Measurements from ENCODE around the gene R3HDM4. TPM values are rescaled to one million over a fixed set of nuclear protein-coding genes. Genes with fewer than 3 reads are reported as not detected.

Gene R3HDM4
- total RNA-seq, 1 donor from 2014 or later = 83.3 TPM

GRCh38 chr19:932648-933552, 19.9 kb upstream of the R3HDM4 start:
- peaks cover 23% of the 10 kb centered on the region for H3K36me3 Mint-ChIP-seq (ENCODE audit: low read depth)
- no peak overlapping the region for H3K27ac Mint-ChIP-seq

GRCh38 chr19:931860-932647, 19.0 kb upstream of the R3HDM4 start:
- Mint-ChIP-seq H3K9me3 (no peaks in the 10 kb centered on the region), H3K4me1 (ENCODE audit: low read depth) (peaks cover 3% of the 10 kb centered on the region), H3K27me3 (ENCODE audit: low read depth) (no peaks in the 10 kb centered on the region), H3K36me3 (ENCODE audit: low read depth) (peaks cover 19% of the 10 kb centered on the region), H3K4me3 (ENCODE audit: low read depth) (no peak overlapping the region), H3K27ac (no peak overlapping the region)
- intact Hi-C loops (cut with micrococcal nuclease) = no loop called here
- DNase-seq (ENCODE audit: low spot score) = no peak

More at GRCh38 chr19:932648-933552, 19.9 kb upstream of the R3HDM4 start:
- Mint-ChIP-seq H3K27me3 (ENCODE audit: low read depth) (no peaks in the 10 kb centered on the region), H3K9me3 (no peaks in the 10 kb centered on the region), H3K4me1 (ENCODE audit: low read depth) (peaks cover 5% of the 10 kb centered on the region), H3K4me3 (ENCODE audit: low read depth) (peak overlapping the region; percentile 51)
- no peak for DNase-seq (ENCODE audit: low spot score)
- intact Hi-C loops (cut with micrococcal nuclease) = no loop called here

DNA sequence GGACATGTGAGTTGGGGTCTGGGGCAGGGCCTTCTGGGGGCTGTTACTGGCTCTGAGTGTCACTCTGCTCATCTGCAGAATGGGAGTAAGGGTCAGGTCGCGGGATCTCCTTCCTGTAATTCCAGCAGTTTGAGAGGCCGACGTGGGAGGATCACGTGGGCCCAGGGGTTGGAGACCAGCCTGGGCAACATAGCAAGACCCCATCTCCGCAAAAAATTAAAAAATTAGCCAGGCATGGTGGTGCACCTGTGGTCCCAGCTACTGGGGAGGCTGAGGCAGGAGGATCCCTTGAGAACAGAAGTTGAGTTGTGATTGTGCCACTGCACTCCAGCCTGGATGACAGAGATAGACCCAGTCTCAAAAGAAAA, 16.9 kb upstream of the R3HDM4 start:
- peaks cover 11% of the 10 kb centered on the region for H3K36me3 Mint-ChIP-seq (ENCODE audit: low read depth)
- no peaks in the 10 kb centered on the region for H3K27me3 Mint-ChIP-seq (ENCODE audit: low read depth)
- no peak for DNase-seq (ENCODE audit: low spot score)
- H3K4me3 Mint-ChIP-seq (ENCODE audit: low read depth) = no peak overlapping the region
- no peaks in the 10 kb centered on the region for H3K9me3 Mint-ChIP-seq
- H3K27ac Mint-ChIP-seq = no peak overlapping the region
- intact Hi-C loops (cut with micrococcal nuclease) = loop anchor here (5.0 to 10.0 kb wide), 3 partner anchors 155 to 312 kb away; partner anchors contain the start of genes ATP5F1D and RNF126
- H3K4me1 Mint-ChIP-seq (ENCODE audit: low read depth) = peaks cover 3% of the 10 kb centered on the region

GRCh38 chr19:929203-929890, 16.3 kb upstream of the R3HDM4 start:
- Mint-ChIP-seq H3K27me3 (ENCODE audit: low read depth) (no peaks in the 10 kb centered on the region), H3K4me1 (ENCODE audit: low read depth) (peaks cover 3% of the 10 kb centered on the region), H3K4me3 (ENCODE audit: low read depth) (no peak overlapping the region), H3K27ac (no peak overlapping the region), H3K36me3 (ENCODE audit: low read depth) (peaks cover 11% of the 10 kb centered on the region), H3K9me3 (no peaks in the 10 kb centered on the region)
- intact Hi-C loops (cut with micrococcal nuclease) = loop anchor here (5.0 to 10.0 kb wide), 3 partner anchors 155 to 313 kb away; partner anchors contain the start of genes ATP5F1D and RNF126
- DNase-seq (ENCODE audit: low spot score) = no peak

DNA sequence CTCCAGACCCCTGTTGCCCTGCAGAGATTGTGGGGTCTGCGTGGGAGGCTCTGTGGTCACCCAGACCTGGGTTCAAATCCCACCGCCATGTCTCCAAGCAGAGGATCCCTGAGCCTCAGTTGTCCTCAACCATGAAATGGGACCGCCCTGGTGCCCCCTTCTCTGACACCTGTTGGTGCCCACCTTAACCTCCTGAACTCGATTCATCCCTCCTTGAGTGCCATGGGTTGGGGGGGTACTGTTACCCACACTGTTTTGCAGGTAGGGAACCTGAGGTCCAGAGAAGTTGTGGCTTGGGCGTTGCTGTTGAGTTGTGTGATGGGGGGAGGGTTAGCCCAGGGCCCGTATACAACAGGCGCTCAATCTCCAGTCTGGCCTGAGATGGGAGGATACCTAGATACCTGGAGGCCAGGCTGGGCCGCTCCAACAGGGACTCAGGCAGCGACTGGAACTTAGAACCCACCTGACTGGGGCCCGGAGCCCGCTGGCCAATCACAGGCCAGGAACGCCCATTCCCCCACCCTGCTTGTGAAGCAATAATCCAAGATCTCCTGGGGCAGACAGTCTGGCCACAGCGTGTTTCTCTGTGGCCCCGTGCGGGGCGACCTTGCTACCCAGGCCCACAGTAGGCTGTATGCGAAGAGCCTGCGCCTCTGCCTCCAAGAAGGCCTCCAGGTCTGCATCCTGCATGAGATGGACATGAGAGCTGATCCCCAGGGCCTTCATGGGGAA, 15.6 kb upstream of the R3HDM4 start:
- no peak for DNase-seq (ENCODE audit: low spot score)
- Mint-ChIP-seq H3K27me3 (ENCODE audit: low read depth) (no peaks in the 10 kb centered on the region), H3K27ac (no peak overlapping the region), H3K9me3 (no peaks in the 10 kb centered on the region), H3K4me1 (ENCODE audit: low read depth) (peaks cover 3% of the 10 kb centered on the region), H3K4me3 (ENCODE audit: low read depth) (peak overlapping the region; percentile 39), H3K36me3 (ENCODE audit: low read depth) (peaks cover 11% of the 10 kb centered on the region)
- intact Hi-C loops (cut with micrococcal nuclease) = loop anchor here (5.0 to 10.0 kb wide), 3 partner anchors 156 to 314 kb away; partner anchors contain the start of genes ATP5F1D and RNF126

DNA sequence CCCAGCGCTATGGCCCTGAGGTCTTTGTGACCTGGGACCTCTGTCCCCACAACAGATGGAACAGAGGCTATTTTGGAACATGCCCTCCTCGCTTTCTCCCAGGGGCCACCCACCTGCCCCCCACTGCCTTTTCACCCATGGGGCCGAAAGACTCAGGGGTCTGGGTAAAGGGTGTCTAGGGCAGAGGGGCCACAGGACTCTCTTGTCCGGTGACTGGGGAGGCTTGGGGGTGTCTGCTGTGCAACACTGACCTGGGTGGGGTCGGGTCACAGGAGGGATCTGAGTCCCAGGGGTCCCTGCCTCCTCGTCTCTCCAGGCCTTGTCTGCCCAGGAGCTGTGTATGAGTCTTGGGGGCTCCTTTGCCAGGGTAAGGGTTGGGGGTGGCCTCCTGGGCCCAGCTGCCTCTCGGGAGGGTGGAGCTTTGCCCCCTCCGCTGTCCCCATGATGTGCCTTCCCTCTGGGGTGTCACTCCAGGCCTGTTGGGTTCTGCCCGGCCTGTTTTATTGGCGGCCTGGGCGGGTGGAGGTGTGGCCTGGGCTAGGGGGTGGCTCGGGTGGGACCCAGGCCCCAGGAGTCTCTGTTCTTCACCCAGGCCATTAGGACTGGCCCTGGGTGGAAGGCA, 14.9 kb upstream of the R3HDM4 start:
- DNase-seq (ENCODE audit: low spot score) = no peak
- Mint-ChIP-seq H3K4me3 (ENCODE audit: low read depth) (peak overlapping the region; percentile 39), H3K27me3 (ENCODE audit: low read depth) (no peaks in the 10 kb centered on the region), H3K27ac (no peak overlapping the region), H3K9me3 (no peaks in the 10 kb centered on the region), H3K4me1 (ENCODE audit: low read depth) (peaks cover 3% of the 10 kb centered on the region), H3K36me3 (ENCODE audit: low read depth) (peaks cover 11% of the 10 kb centered on the region)
- intact Hi-C loops (cut with micrococcal nuclease) = loop anchor here (5.0 to 10.0 kb wide), 3 partner anchors 157 to 314 kb away; partner anchors contain the start of genes ATP5F1D and RNF126

DNA sequence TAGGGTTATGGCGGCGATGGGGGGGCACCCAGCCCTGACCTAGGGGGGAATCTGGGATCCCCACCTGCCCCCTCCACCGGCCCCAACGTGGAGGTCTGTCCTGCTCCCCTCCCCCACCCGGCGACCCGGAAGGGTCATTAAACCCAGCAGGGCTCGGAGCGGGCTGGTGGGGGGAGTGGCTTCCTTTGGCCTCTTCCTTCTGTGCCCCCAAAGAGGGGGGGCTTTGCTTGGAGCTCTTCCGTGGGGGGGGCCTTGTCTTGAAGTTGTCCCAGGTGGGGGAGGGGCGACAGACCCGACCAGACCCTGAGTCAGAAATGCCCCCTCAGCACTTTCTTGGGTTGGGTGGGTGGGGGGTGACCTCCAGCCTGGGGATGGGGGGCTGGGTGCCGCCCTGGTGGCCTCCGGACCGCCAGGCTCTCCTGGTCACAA, 14.3 kb upstream of the R3HDM4 start:
- H3K27ac Mint-ChIP-seq = no peak overlapping the region
- H3K36me3 Mint-ChIP-seq (ENCODE audit: low read depth) = peaks cover 9% of the 10 kb centered on the region
- no peaks in the 10 kb centered on the region for H3K4me1 Mint-ChIP-seq (ENCODE audit: low read depth)
- intact Hi-C loops (cut with micrococcal nuclease) = loop anchor here (5.0 to 10.0 kb wide), 3 partner anchors 157 to 315 kb away; partner anchors contain the start of genes ATP5F1D and RNF126
- peak overlapping the region; percentile 39 for H3K4me3 Mint-ChIP-seq (ENCODE audit: low read depth)
- DNase-seq (ENCODE audit: low spot score) = no peak
- H3K9me3 Mint-ChIP-seq = no peaks in the 10 kb centered on the region
- no peaks in the 10 kb centered on the region for H3K27me3 Mint-ChIP-seq (ENCODE audit: low read depth)

DNA sequence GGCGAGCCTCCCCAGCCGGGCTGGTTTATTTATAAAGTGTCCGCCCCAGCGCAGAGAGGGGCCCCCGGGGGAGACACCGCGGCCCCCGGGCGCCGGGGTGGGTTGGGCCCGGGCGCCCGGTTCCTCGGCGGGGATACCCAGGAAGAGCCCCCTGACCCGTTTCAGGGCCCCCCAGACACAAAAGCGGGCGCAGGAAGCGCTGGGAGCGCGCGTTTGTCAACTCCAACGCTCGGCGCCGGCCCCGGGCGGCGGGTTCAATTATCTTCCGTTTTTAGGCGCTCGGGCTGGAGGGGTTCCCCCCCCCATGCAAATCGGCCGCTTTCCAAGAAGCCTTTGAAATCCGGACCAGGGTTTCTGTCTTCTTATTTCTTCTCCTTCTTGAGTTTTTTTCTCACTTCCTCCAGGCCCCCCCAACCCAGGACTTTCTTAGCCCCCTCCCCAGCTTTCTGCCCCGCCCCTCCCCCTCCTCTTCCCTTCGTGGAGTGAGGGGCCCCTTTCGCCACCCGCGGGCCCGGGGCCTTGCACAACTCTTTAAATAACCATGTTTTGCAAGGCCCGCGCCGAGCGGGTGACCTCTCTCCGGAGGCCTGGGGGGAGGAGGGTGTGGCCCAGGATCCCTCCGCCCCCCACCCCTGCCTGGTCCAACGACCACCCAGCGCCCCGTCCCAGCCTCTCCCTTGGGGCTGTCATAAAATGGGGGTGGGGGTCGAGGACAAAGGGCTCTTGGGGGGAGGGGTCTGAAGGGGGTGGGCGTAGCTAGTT, 13.8 kb upstream of the R3HDM4 start:
- H3K4me1 Mint-ChIP-seq (ENCODE audit: low read depth) = peaks cover 3% of the 10 kb centered on the region
- peak overlapping the region; percentile 49 for H3K27ac Mint-ChIP-seq
- H3K4me3 Mint-ChIP-seq (ENCODE audit: low read depth) = peak overlapping the region; percentile 83
- H3K36me3 Mint-ChIP-seq (ENCODE audit: low read depth) = peaks cover 5% of the 10 kb centered on the region
- H3K27me3 Mint-ChIP-seq (ENCODE audit: low read depth) = no peaks in the 10 kb centered on the region
- no peaks in the 10 kb centered on the region for H3K9me3 Mint-ChIP-seq
- DNase-seq (ENCODE audit: low spot score) = no peak
- intact Hi-C loops (cut with micrococcal nuclease) = loop anchor here (5.0 to 10.0 kb wide), 3 partner anchors 158 to 316 kb away; partner anchors contain the start of genes ATP5F1D and RNF126

DNA sequence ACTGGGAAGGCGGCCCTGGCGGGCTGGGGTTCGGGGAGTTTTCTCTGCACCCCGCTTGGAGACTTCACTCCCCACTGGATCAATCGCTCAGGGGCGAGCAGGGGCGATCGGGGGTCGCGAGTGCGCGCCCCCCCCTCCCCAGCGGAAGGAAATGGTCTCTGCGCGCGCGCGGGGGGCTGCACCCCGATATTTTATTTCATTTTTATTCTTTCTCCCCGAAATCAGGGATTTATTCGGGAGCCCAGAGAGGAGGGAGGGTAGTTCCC, 13.2 kb upstream of the R3HDM4 start:
- Mint-ChIP-seq H3K4me3 (ENCODE audit: low read depth) (peak overlapping the region; percentile 66), H3K27ac (no peak overlapping the region), H3K36me3 (ENCODE audit: low read depth) (peaks cover 5% of the 10 kb centered on the region), H3K27me3 (ENCODE audit: low read depth) (no peaks in the 10 kb centered on the region), H3K9me3 (no peaks in the 10 kb centered on the region), H3K4me1 (ENCODE audit: low read depth) (peaks cover 6% of the 10 kb centered on the region)
- intact Hi-C loops (cut with micrococcal nuclease) = loop anchor here (5.0 to 10.0 kb wide), 3 partner anchors 159 to 316 kb away; partner anchors contain the start of genes ATP5F1D and RNF126
- DNase-seq (ENCODE audit: low spot score) = no peak

DNA sequence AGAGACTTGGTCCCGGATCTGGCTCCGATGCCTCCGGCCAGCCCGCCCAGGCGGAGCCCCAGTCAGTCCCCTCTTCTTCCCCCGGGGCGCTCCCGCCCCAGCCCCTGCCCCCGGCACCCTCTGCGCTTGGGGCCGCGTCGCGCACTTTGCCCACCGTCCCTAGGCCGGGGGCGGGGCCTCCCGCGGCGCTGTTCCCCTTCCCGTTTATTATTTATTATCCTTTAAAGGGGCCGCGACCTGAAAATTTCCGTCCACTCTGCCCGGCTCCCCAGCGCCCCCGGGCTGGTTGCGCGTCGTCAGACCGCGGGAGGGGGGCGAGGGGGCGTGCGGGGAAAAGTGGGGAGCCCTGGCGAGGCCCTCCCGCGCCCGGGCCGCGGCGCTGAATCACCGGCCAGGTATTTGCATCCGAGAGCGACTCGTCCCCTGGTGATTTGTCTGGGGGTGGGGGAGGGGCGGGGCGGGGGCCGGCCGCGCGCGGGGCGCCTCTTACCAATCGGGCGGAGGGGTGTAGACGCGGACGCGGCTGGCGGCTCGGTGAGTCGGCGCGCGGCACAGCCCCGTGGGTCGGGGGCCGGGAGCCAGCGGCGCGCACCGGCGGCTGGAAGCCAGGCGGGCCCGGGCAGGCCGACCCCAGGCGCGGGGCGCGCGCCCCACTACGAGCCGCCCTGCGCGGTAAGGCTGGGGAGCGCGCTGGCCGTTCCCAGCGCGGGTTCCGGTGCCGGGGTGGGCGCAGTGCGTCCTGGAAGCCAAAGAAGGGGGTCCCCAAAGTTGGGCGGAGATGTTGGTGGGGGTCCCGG, 12.7 kb upstream of the R3HDM4 start, which contains the start of gene ARID3A:
TSS of gene ARID3A (plus strand) at position 510 of the 797 bp plus-strand sequence. CDS start 3,494 bp downstream, outside the sequence.
- Mint-ChIP-seq H3K36me3 (ENCODE audit: low read depth) (peaks cover 1% of the 10 kb centered on the region), H3K9me3 (no peaks in the 10 kb centered on the region), H3K27me3 (ENCODE audit: low read depth) (peaks cover under 1% of the 10 kb centered on the region), H3K27ac (peak within 1 kb of the TSS; percentile 80), H3K4me1 (ENCODE audit: low read depth) (peaks cover 10% of the 10 kb centered on the region), H3K4me3 (ENCODE audit: low read depth) (peak within 1 kb of the TSS; percentile 83)
- DNase-seq (ENCODE audit: low spot score) = peak; percentile 77
- intact Hi-C loops (cut with micrococcal nuclease) = loop anchor here (1.0 to 10.0 kb wide), 5 partner anchors 59 to 317 kb away; partner anchors contain the start of genes ATP5F1D, GRIN3B, RNF126 and WDR18
